Thyroid gland (tissue), 4 donors: ENCODE data around the gene OR8A1.

Experiments
- POLR2A ChIP-seq, 2 donors: fragments of 450-650 bp; IDR thresholded peaks; one replicate each; pipeline ENCODE4 v1.6.1; 2017; ENCODE audit warnings: antibody characterized with exemption in 2 of 2, mild to moderate bottlenecking in 2 of 2, moderate library complexity in 1 of 2
- TF ChIP-seq, protein P1 (sequence below), 6 experiments: fragments of 200-600 bp in 3 of 6; fragments of 450-650 bp in 3 of 6; sonication (generic) in 3 of 6; IDR thresholded peaks; one replicate each; pipeline ENCODE4 v1.5.1; 2016 to 2019; ENCODE audit warnings: antibody characterized with exemption in 6 of 6, mild to moderate bottlenecking in 2 of 6, inconsistent platforms in 1 of 6, moderate library complexity in 1 of 6

DNA sequence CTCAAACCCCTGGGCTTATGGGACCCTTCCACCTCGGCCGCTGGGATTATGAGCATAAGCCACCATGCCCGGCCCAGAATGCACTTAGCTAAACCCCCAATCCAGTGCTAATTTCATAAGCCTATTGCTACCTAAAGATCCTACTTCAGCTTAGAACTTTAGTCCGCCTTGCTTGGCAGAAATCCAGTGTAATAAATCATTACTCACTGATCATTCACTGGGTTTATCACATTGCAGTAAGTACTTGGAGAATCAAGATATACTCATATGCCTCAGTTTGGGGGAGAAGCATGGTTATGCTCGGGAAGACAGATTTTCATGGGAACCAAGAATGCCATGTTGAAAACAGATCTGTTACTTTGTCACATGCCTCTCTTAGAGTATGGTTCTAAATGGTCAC, 49.1 kb downstream of the OR8A1 start:
- TF ChIP-seq POLR2A (IDR thresholded peaks at IDR 0.05): no peak
- TF ChIP-seq, protein P1, sequence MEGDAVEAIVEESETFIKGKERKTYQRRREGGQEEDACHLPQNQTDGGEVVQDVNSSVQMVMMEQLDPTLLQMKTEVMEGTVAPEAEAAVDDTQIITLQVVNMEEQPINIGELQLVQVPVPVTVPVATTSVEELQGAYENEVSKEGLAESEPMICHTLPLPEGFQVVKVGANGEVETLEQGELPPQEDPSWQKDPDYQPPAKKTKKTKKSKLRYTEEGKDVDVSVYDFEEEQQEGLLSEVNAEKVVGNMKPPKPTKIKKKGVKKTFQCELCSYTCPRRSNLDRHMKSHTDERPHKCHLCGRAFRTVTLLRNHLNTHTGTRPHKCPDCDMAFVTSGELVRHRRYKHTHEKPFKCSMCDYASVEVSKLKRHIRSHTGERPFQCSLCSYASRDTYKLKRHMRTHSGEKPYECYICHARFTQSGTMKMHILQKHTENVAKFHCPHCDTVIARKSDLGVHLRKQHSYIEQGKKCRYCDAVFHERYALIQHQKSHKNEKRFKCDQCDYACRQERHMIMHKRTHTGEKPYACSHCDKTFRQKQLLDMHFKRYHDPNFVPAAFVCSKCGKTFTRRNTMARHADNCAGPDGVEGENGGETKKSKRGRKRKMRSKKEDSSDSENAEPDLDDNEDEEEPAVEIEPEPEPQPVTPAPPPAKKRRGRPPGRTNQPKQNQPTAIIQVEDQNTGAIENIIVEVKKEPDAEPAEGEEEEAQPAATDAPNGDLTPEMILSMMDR (IDR thresholded peaks at IDR 0.05): no peak
